Spleen (tissue), 7 donors: ENCODE measurements around the gene URB1.

Experiments used
- CTCF ChIP-seq, 11 experiments: fragments of 200-600 bp in 7 of 11; fragments of 450-650 bp in 4 of 11; sonication (generic) in 4 of 11; IDR thresholded peaks in 8 of 11; conservative IDR thresholded peaks in 3 of 11; 1 replicate in 7 of 11; 2 replicates in 4 of 11; pipeline versions ENCODE4 v1.4.0 to v1.8.0; 2016 to 2021; ENCODE audit warnings: antibody characterized with exemption in 11 of 11, inconsistent platforms in 4 of 11, mild to moderate bottlenecking in 1 of 11
- POLR2A ChIP-seq, 3 donors: fragments of 450-650 bp; IDR thresholded peaks; one replicate each; pipeline ENCODE4 v1.5.1; 2017; ENCODE audit warnings: antibody characterized with exemption in 3 of 3, mild to moderate bottlenecking in 1 of 3
- POLR2AphosphoS5 ChIP-seq, 3 donors: sonication (generic); formaldehyde crosslinking; IDR thresholded peaks; one replicate each; pipeline ENCODE4 v1.5.1; 2017; ENCODE audit warnings: antibody characterized with exemption in 3 of 3
- donor health status: DM: no; HTN: no; CAD: no; lungs with moderate emphysema.
- donor health status: DM: no; HTN: no; CAD: no.
- donor health status: DM: no; HTN: no; CAD: no.

DNA sequence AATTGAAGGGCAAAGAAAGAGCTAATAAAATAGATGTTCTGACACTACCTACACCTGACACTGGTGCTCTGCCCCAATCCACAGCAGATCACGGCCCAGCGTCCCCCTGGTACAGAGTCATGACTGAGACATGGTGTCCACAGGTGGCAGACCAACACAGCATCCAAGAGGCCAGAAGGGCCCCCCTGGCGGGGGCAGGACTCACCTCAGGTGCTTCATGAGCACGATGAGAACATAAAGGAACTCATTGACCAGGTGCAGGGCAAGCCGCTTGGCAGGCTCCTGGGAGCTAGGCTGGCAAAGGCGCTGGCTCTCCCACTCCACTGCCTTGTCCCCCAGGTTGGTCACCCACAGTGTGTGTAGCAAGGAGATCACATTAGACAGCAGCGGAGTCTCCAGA is 73.8 kb downstream of the URB1 start:
- TF ChIP-seq CTCF (IDR thresholded peaks at IDR 0.05 in 8 of 11, conservative IDR thresholded peaks at IDR 0.05 in 3 of 11) (no peak), POLR2A (IDR thresholded peaks at IDR 0.05) (no peak), POLR2AphosphoS5 (IDR thresholded peaks at IDR 0.05) (no peak)
